Neural cell (in vitro differentiated cells): ENCODE data around the gene POLR1G. TPM values are rescaled to one million over a fixed set of nuclear protein-coding genes. Genes with fewer than 3 reads are reported as not detected.

ENCODE experiments used
- H2AFZ ChIP-seq: fragments of 200-600, 300-800 bp; sonication (generic), shearing (Covaris generic); 2 replicates; pipeline ENCODE4 v1.6.0; 2014; ENCODE audit warnings: low read depth, mild to moderate bottlenecking, antibody characterized with exemption, low read length, moderate library complexity
- H3F3A ChIP-seq: fragments of 200-600 bp; shearing (Covaris generic); 2 replicates; pipeline ENCODE4 v1.6.1; 2016; ENCODE audit warnings: mild to moderate bottlenecking, moderate library complexity, mixed read lengths, antibody characterized with exemption, low read length; ENCODE audit not compliant: insufficient read depth, poor library complexity, severe bottlenecking
- H3K27ac ChIP-seq: fragments of 200-600, 300-800 bp; sonication (generic), shearing (Covaris generic); 2 replicates; pipeline ENCODE4 v1.5.1; 2014; ENCODE audit warnings: mild to moderate bottlenecking, low read length, moderate library complexity
- H3K27me3 ChIP-seq: fragments of 300-800, 200-600 bp; sonication (generic), shearing (Covaris generic); 2 replicates; pipeline ENCODE4 v1.6.0; 2014; ENCODE audit warnings: mild to moderate bottlenecking, low read depth, low read length, moderate library complexity; ENCODE audit not compliant: insufficient read depth
- H3K36me3 ChIP-seq: fragments of 300-800, 200-600 bp; sonication (generic), shearing (Covaris generic); 2 replicates; pipeline ENCODE4 v1.5.1; 2014; ENCODE audit warnings: mild to moderate bottlenecking, antibody characterized with exemption, low read length, moderate library complexity; ENCODE audit not compliant: insufficient read depth
- H3K4me2 ChIP-seq: fragments of 300-800, 200-600 bp; sonication (generic), shearing (Covaris generic); 2 replicates; pipeline ENCODE4 v1.6.0; 2014; ENCODE audit warnings: mild to moderate bottlenecking, low read length
- H3K4me3 ChIP-seq: fragments of 300-800, 200-600 bp; sonication (generic), shearing (Covaris generic); 2 replicates; pipeline ENCODE4 v1.5.1; 2014; ENCODE audit warnings: mild to moderate bottlenecking, low read length, moderate library complexity
- H3K79me2 ChIP-seq: fragments of 200-600 bp; shearing (Covaris generic); replicated peaks from 2 replicates; pipeline ENCODE4 v1.6.0; 2014; ENCODE audit warnings: mild to moderate bottlenecking, low read length, moderate library complexity; ENCODE audit not compliant: insufficient read depth
- H3K9ac ChIP-seq: fragments of 300-800, 200-600 bp; sonication (generic), shearing (Covaris generic); 2 replicates; pipeline ENCODE4 v1.6.1; 2016; ENCODE audit warnings: mild to moderate bottlenecking, low read length, mixed read lengths
- H3K9me2 ChIP-seq: fragments of 200-600 bp; shearing (Covaris generic); 2 replicates; pipeline ENCODE4 v1.6.1; 2016; ENCODE audit warnings: mild to moderate bottlenecking, low read length, mixed read lengths; ENCODE audit not compliant: insufficient read depth
- H3K9me3 ChIP-seq: fragments of 200-600, 300-800 bp; sonication (generic), shearing (Covaris generic); 2 replicates; pipeline ENCODE4 v1.6.1; 2016; ENCODE audit warnings: mild to moderate bottlenecking, mixed run types, low read length, moderate library complexity, mixed read lengths
- H4K20me1 ChIP-seq: fragments of 200-600 bp; shearing (Covaris generic); 2 replicates; pipeline ENCODE4 v1.6.1; 2016; ENCODE audit warnings: mild to moderate bottlenecking, mixed run types; ENCODE audit not compliant: insufficient read depth
- CTCF ChIP-seq: fragments of 450-650 bp; IDR thresholded peaks from 2 replicates; pipeline ENCODE4 v1.5.1; 2014; ENCODE audit warnings: antibody characterized with exemption, mild to moderate bottlenecking, moderate library complexity; ENCODE audit not compliant: poor library complexity, severe bottlenecking
- EP300 ChIP-seq: fragments of 450-650 bp; conservative IDR thresholded peaks from 2 replicates; pipeline ENCODE4 v1.6.1; 2014; ENCODE audit warnings: antibody characterized with exemption, mild to moderate bottlenecking, moderate library complexity; ENCODE audit not compliant: poor library complexity, severe bottlenecking
- EZH2 ChIP-seq: fragments of 200-600, 300-800 bp; shearing (Covaris generic), sonication (generic); IDR thresholded peaks from 2 replicates; pipeline ENCODE4 v1.6.1; 2014; ENCODE audit warnings: antibody characterized with exemption, low read length, borderline replicate concordance, mild to moderate bottlenecking; ENCODE audit not compliant: insufficient read depth, poor library complexity, severe bottlenecking
- MXI1 ChIP-seq: fragments of 450-650 bp; conservative IDR thresholded peaks from 2 replicates; pipeline ENCODE4 v1.6.1; 2014; ENCODE audit warnings: antibody characterized with exemption, mild to moderate bottlenecking; ENCODE audit not compliant: poor library complexity, severe bottlenecking
- REST ChIP-seq: IDR thresholded peaks from 2 replicates; pipeline ENCODE4 v1.6.1; 2012; ENCODE audit warnings: borderline replicate concordance
- SMC3 ChIP-seq: fragments of 450-650 bp; conservative IDR thresholded peaks from 2 replicates; pipeline ENCODE4 v1.6.1; 2014; ENCODE audit warnings: antibody characterized with exemption, mild to moderate bottlenecking, moderate library complexity; ENCODE audit not compliant: poor library complexity
- polyA plus RNA-seq: library from polyadenylated mRNA; depleted of rRNA; stranded (reverse); fragments of >200 nt; gene quantifications from 2 replicates; pipeline ENCODE4 v1.2.3, GENCODE V29; 2014

Gene POLR1G
- polyA plus RNA-seq, 1 donor from 2014 or later = 2.4 TPM

GRCh38 chr19:45403781-45404556 is 2.5 kb upstream of the POLR1G start:
- H3K9ac ChIP-seq = no peak overlapping the region
- no peaks in the 10 kb centered on the region for H3K9me3 ChIP-seq
- no peaks in the 10 kb centered on the region for H3K36me3 ChIP-seq
- H3K4me3 ChIP-seq = no peak overlapping the region
- no peak overlapping the region for H3K27ac ChIP-seq
- H3F3A ChIP-seq = no peaks in the 10 kb centered on the region
- no peaks in the 10 kb centered on the region for H3K79me2 ChIP-seq
- H2AFZ ChIP-seq = no peak overlapping the region
- TF ChIP-seq SMC3 (no peak), CTCF (peak; percentile 17), EZH2 (peak; percentile 25)
- peaks cover 42% of the 10 kb centered on the region for H3K27me3 ChIP-seq
- no peaks in the 10 kb centered on the region for H4K20me1 ChIP-seq
- H3K9me2 ChIP-seq = no peaks in the 10 kb centered on the region
- H3K4me2 ChIP-seq = no peak overlapping the region

- no peaks in the 10 kb centered on the region for H3K79me2 ChIP-seq
- no peaks in the 10 kb centered on the region for H4K20me1 ChIP-seq
- no peaks in the 10 kb centered on the region for H3F3A ChIP-seq
- H3K27me3 ChIP-seq = peaks cover 40% of the 10 kb centered on the region
- no peaks in the 10 kb centered on the region for H3K9me2 ChIP-seq
- H2AFZ ChIP-seq = peak within 1 kb of the TSS; percentile 63
- peak within 1 kb of the TSS; percentile 79 for H3K4me2 ChIP-seq
- H3K4me3 ChIP-seq = peak within 1 kb of the TSS; percentile 81
- no peak within 1 kb of the TSS for H3K27ac ChIP-seq
- H3K9ac ChIP-seq = peak within 1 kb of the TSS; percentile 88
- no peaks in the 10 kb centered on the region for H3K36me3 ChIP-seq
- TF ChIP-seq EP300 = no peak
- H3K9me3 ChIP-seq = no peaks in the 10 kb centered on the region
These were observed 1.6 kb upstream of the POLR1G start, which contains the start of gene PPP1R13L for GRCh38 chr19:45404557-45405434. Gene PPP1R13L, minus strand, starts transcription at chr19:45405069. Its CDS starts 6,751 bp downstream, at chr19:45398318.

GRCh38 chr19:45405435-45406225 is 814 bp upstream of the POLR1G start:
- no peaks in the 10 kb centered on the region for H4K20me1 ChIP-seq
- peak overlapping the region; percentile 81 for H3K4me3 ChIP-seq
- H3K9me3 ChIP-seq = no peaks in the 10 kb centered on the region
- peak overlapping the region; percentile 88 for H3K9ac ChIP-seq
- no peaks in the 10 kb centered on the region for H3K9me2 ChIP-seq
- H3K27ac ChIP-seq = peak overlapping the region; percentile 88
- peak overlapping the region; percentile 79 for H3K4me2 ChIP-seq
- no peaks in the 10 kb centered on the region for H3K79me2 ChIP-seq
- H3F3A ChIP-seq = no peaks in the 10 kb centered on the region
- TF ChIP-seq REST (no peak), MXI1 (peak; percentile 33)
- H3K36me3 ChIP-seq = no peaks in the 10 kb centered on the region
- H2AFZ ChIP-seq = peak overlapping the region; percentile 63
- H3K27me3 ChIP-seq = peaks cover 40% of the 10 kb centered on the region
